CD4-positive, alpha-beta T cell treated with Interleukin-6 for 4 hours (primary cell): ENCODE data around the gene GRM1.
A peak's percentile ranks its signal among the peaks of the same experiment; 100 is the strongest.

Experiments
- DNase-seq: peaks from one replicate; pipeline ENCODE4 v3.0.0-alpha.2; 2020; ENCODE audit warnings: mixed read lengths

GRM1 gene

GRCh38 chr6:146028851-146029572 lies at the start of gene GRM1:
GRM1 (plus strand) TSS chr6:146029062; CDS start chr6:146029518, 456 bp downstream.
- DNase-seq = no peak

DNA sequence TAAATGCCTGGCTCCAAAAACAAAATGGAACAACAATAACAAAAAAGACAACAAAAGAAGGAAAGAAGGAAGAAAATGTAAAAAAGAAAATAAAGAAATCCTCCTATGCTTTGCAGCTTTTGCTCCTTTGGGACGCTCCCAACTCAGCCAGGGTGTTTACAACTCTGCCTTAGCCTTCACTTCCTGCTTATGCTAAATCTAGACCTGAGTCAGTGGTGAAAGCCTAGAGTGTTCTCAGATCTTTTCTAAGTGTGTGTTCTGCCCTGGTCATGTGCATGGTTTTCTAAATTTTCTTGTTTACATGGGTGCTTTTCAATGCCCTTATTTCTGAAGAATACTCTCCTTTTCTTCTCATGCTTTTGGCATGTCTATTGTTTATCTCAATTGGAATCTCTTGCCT lies 19.5 kb upstream of the GRM1 start:
- no peak for DNase-seq

DNA sequence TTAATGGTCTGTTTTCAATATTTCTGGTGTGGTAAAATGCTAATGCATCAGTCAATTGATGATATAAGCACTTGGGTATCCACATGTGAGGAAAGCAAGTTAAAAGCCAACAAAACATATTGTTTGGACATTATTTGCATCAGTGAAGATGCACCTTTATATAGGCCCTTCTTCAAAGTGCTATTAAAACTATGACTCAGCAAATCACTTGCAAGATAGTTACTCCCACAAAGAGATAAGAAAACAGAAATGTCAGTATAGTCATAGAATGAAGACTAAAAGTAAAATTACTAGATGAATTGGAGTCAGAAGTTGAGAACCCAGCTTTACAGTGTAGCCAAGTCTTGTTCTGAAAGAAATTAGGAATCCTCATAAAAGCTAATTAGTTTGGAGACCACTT lies 14.6 kb upstream of the GRM1 start:
- DNase-seq = no peak

DNA sequence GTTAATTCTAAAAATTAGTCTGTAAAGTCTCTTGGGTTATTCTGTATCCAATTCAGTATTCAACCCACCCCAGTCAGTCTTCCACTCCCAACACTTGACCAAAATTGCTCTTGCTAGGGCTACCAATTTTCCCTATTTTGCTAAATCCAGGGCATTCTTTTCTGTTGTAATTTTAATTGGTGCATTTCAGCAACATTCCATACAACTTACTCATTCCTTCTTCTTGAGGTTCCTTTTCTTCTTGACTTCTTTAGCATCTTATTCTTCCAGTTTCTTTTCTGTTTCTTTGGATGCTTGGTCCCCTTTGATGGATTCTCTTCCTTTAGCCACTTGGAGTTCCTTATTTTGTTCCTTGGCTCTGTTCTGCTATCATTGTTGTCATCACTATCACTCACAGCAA lies 11.2 kb upstream of the GRM1 start:
- DNase-seq = no peak

DNA sequence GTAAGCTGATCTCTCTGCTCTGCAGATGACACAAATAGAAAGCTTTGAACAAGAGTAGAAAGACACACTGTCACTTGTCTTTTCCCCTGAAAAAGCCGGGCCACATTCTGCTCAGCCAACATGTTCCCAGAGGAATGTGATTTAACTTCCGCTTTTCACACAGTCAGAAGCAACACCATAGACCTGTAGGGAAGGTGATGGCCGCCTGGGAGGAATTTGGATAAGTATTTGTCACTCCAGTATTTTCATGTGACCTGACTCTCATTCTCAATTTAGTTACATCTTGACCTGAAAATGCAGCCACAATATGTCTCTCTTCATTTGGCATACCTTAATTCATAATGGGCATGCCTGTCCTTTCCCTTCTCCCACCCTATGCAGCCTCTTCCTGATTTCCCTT lies 2.0 kb upstream of the GRM1 start:
- DNase-seq = no peak

- no peak for DNase-seq
These were observed 1.1 kb upstream of the GRM1 start for GRCh38 chr6:146027586-146028251.

- DNase-seq = peak; percentile 13
These were observed 538 bp upstream of the GRM1 start for GRCh38 chr6:146028252-146028795.

DNA sequence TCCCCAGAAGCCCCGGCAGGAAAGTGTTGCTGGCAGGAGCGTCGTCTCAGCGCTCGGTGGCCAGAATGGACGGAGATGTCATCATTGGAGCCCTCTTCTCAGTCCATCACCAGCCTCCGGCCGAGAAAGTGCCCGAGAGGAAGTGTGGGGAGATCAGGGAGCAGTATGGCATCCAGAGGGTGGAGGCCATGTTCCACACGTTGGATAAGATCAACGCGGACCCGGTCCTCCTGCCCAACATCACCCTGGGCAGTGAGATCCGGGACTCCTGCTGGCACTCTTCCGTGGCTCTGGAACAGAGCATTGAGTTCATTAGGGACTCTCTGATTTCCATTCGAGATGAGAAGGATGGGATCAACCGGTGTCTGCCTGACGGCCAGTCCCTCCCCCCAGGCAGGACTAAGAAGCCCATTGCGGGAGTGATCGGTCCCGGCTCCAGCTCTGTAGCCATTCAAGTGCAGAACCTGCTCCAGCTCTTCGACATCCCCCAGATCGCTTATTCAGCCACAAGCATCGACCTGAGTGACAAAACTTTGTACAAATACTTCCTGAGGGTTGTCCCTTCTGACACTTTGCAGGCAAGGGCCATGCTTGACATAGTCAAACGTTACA lies 817 bp downstream of the GRM1 start:
- DNase-seq = no peak

DNA sequence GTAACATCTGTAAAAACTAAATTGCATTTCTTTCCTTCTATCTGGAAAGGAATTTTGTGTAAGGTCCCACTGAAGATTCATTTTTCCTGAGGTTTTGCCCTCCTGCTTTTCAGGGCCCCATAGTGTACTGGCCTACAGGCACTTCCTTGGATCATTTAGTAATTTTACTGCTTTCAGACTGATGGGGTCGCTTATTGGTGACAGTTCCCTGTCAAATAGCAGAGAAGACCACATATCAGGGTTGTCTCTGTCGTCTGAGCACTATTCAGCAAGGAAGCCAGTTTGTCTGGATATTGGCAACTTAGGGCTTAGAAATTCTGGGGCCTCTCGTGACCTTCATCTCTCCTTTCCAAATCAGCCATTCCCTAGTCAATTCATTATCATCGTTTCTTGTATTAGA lies 3.5 kb downstream of the GRM1 start:
- DNase-seq = no peak

DNA sequence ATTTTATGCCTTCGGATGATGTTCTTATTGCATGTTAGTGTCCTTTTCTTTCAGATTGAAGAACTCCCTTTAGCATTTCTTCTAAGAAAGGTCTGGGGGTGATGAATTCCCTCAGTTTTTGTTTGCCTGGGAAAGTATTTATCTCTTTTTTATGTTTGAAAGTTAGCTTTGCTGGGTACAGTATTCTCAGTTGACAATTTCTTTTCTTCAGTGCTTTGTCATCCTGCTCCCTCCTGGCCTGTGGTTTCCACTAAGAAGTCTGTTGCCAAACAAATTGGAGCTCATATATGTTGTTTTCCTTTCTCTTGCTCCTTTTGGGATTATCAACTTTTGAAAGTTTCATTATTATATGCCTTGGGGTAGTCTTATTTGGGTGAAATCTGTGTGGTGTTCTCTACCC lies 11.5 kb downstream of the GRM1 start:
- DNase-seq = no peak

DNA sequence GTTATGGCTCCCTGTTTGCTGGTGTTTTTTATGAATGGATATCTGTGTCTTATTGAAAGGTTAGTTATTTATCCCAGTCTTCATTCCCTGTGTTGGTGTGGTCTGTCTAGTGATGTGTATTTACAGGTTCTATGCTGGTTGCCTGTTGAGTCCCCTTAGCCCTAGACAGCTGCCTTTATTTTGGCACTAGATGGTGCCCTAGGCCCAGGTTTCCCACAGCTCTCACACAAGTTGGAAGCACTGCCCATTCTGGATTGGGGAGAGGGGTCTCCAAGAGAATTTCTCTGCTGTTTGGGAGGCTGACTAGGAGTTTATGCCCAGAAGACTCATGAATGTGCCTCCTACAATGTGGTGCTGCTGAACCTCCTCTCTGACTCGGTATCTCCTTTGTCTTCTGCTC lies 12.4 kb downstream of the GRM1 start:
- no peak for DNase-seq

GRCh38 chr6:146047371-146047770 lies 18.5 kb downstream of the GRM1 start:
- no peak for DNase-seq

- no peak for DNase-seq
These were observed 21.3 kb downstream of the GRM1 start for GRCh38 chr6:146050168-146050567.

GRCh38 chr6:146056506-146056905 lies 27.6 kb downstream of the GRM1 start:
- DNase-seq = no peak

- DNase-seq = no peak
These were observed 36.8 kb downstream of the GRM1 start for GRCh38 chr6:146065690-146066089.

DNA sequence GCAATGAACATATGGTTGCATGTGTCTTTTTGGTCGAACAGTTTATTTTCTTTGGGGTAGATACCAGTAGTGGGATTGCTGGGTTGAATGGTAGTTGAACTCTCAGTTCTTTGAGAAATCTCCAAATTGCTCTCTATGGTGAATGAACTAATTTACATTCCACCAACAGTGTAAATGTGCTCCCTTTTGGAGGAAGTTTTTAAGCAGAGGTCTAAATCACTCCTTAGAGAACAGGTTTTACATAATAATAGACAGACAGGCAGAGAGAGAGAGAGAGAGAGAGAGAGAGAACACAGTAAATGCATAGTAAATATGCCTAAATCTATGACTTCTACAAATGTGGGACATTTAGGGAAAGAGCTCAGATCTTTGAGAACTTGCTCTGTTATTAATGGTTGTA lies 37.6 kb downstream of the GRM1 start:
- DNase-seq = no peak

- DNase-seq = no peak
These were observed 42.9 kb downstream of the GRM1 start for GRCh38 chr6:146071781-146072180.

GRCh38 chr6:146077992-146078391 lies 49.1 kb downstream of the GRM1 start:
- DNase-seq = no peak

DNA sequence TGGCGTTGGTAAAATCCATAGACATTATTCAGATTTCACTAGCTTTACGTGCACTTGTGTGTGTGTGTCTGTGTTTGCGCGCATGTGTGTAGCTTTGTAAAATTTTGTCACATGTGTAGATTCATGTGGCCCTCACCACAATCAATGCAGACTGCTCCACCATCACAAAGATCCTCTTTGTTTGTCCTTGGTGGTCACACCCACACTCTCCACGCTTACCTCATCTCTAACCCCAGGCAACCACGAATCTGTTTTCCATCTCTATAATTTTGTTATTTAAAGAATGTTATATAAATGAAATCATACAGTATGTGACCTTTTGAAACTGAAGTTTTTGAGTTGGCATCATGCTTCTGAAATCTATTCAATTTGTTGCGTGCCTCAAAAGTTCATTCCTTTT lies 58.5 kb downstream of the GRM1 start:
- no peak for DNase-seq

- DNase-seq = no peak
These were observed 61.6 kb downstream of the GRM1 start for GRCh38 chr6:146090474-146090873.

DNA sequence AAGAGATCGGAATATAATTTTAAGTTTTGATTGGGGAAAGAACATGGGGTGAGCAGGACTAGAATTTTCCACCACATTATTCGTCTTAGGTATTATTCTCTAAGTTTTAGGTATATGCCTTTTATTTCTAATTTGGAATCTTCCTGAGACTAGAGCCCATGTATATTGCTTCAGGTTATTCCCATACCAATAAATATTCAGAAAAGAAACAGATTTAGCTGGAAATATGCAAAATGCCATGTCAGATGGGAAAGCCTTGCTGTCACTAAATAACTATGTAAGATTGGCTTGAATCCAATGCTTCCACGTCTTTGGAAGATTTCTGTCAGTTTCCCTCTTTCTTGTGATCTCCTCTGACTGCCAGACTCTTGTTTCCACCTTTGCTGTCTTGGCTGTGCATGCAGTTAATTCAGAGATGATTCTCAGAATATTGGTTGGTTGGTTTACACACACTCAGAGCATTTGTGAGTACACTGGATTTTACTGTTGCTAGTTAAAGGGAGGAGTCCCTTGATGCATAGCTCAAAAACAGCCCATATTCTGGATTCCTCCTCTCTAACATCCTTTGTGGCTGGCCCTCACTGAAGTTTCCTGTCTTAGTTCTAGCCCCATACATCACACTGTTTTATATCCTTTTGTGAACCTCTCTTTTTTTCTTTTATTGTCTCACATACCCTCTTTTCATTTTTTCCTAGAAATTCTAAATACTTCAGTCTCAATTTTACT lies 64.3 kb downstream of the GRM1 start:
- no peak for DNase-seq

- DNase-seq = no peak
These were observed 66.6 kb downstream of the GRM1 start for GRCh38 chr6:146095481-146095880.

DNA sequence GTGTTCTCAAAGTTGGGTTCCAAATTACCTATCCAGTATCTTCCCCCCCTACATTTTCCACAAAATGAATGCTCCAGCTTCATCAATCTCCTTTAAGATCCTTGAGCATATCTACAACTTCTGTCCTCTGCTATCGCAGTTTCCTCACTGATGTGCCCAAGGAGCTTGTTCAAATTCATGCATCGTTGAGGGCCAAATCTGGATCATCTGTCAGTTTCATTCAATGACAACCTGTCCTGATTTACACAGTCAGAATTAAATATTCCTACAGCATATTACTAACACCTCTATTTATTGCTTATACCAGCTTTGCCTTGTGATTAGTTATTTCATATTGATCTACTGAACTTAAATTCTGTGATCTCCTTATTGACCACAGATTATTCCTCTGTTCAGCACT lies 68.7 kb downstream of the GRM1 start:
- DNase-seq = no peak
